WTC11 (cell line): Measurements from ENCODE around the gene ADCY5. TPM values are rescaled to one million over a fixed set of nuclear protein-coding genes. Genes with fewer than 3 reads are reported as not detected.

Source experiments
- ATAC-seq: fragments of 200-7000 bp; cut with Tn5 transposase; 2 replicates; pipeline ENCODE4 v1.10.0; 2021; ENCODE audit warnings: mild to moderate bottlenecking, moderate library complexity
- CTCF ChIA-PET: fragments of 300-600 bp; sonication (Branson Sonifier 250); formaldehyde crosslinking; loops from one replicate; lab custom pipeline; 2021; ENCODE audit warnings: antibody characterized with exemption; lab: Charles Lee
- POLR2A ChIA-PET: fragments of 350-600 bp; sonication (Branson Sonifier 250); formaldehyde crosslinking; loops from one replicate; lab custom pipeline; 2021; ENCODE audit warnings: antibody characterized with exemption; lab: Charles Lee
- DNase-seq: peaks from one replicate; pipeline ENCODE4 v3.0.0; 2021; ENCODE audit warnings: low spot score
- H3K27ac Mint-ChIP-seq: 2 replicates; pipeline ENCODE4 v1.8.0; 2021; ENCODE audit warnings: mixed read lengths
- H3K27me3 Mint-ChIP-seq: 2 replicates; pipeline ENCODE4 v1.8.0; 2021; ENCODE audit warnings: low read depth, mild to moderate bottlenecking, moderate library complexity, mixed read lengths
- H3K36me3 Mint-ChIP-seq: 2 replicates; pipeline ENCODE4 v1.8.0; 2021; ENCODE audit warnings: mixed read lengths
- H3K4me1 Mint-ChIP-seq: 2 replicates; pipeline ENCODE4 v1.8.0; 2022; ENCODE audit warnings: mixed read lengths
- H3K4me3 Mint-ChIP-seq: 2 replicates; pipeline ENCODE4 v1.8.0; 2021; ENCODE audit warnings: mild to moderate bottlenecking, moderate library complexity, mixed read lengths
- H3K9me3 Mint-ChIP-seq: 2 replicates; pipeline ENCODE4 v1.8.0; 2021; ENCODE audit warnings: mixed read lengths
- AR ChIP-seq: fragments of 250-450 bp; sonication (Bioruptor Pico); IDR thresholded peaks from 2 replicates; pipeline ENCODE4 v1.9.0; 2021; ENCODE audit warnings: mild to moderate bottlenecking
- FOXP4 ChIP-seq: sonication (generic); formaldehyde crosslinking; IDR thresholded peaks from 2 replicates; pipeline ENCODE4 v1.8.0; 2022; ENCODE audit warnings: mild to moderate bottlenecking, missing genetic modification reagents
- HMGA2 ChIP-seq: fragments of 250-450 bp; sonication (Bioruptor Pico); IDR thresholded peaks from 2 replicates; pipeline ENCODE4 v1.4.0; 2021; ENCODE audit warnings: mild to moderate bottlenecking, moderate library complexity
- JAZF1 ChIP-seq: fragments of 250-450 bp; sonication (Bioruptor Pico); IDR thresholded peaks from 2 replicates; pipeline ENCODE4 v1.9.0; 2021; ENCODE audit warnings: moderate library complexity, mild to moderate bottlenecking, inconsistent platforms
- MAX ChIP-seq: sonication (generic); formaldehyde crosslinking; IDR thresholded peaks from 2 replicates; pipeline ENCODE4 v1.8.0; 2022; ENCODE audit warnings: mild to moderate bottlenecking, missing genetic modification reagents
- MYBL2 ChIP-seq: sonication (generic); formaldehyde crosslinking; IDR thresholded peaks from 2 replicates; pipeline ENCODE4 v1.8.1; 2023; ENCODE audit warnings: mild to moderate bottlenecking, moderate library complexity, missing genetic modification reagents
- NFYB ChIP-seq: sonication (generic); formaldehyde crosslinking; conservative IDR thresholded peaks from 2 replicates; pipeline ENCODE4 v1.8.0; 2022; ENCODE audit warnings: low read depth, missing genetic modification reagents
- NR3C1 ChIP-seq: sonication (generic); formaldehyde crosslinking; conservative IDR thresholded peaks from 2 replicates; pipeline ENCODE4 v1.8.1; 2023; ENCODE audit warnings: low read depth, mild to moderate bottlenecking, missing genetic modification reagents
- TEAD1 ChIP-seq: sonication (generic); formaldehyde crosslinking; IDR thresholded peaks from 2 replicates; pipeline ENCODE4 v1.8.0; 2022; ENCODE audit warnings: mild to moderate bottlenecking, missing genetic modification reagents
- ZNF121 ChIP-seq: sonication (generic); formaldehyde crosslinking; IDR thresholded peaks from 2 replicates; pipeline ENCODE4 v1.8.0; 2023; ENCODE audit warnings: missing genetic modification reagents
- ZNF263 ChIP-seq: sonication (generic); formaldehyde crosslinking; IDR thresholded peaks from 2 replicates; pipeline ENCODE4 v1.8.1; 2022; ENCODE audit warnings: low read depth, mild to moderate bottlenecking, moderate library complexity, missing genetic modification reagents
- ZNF281 ChIP-seq: sonication (generic); formaldehyde crosslinking; IDR thresholded peaks from 2 replicates; pipeline ENCODE4 v1.8.0; 2023; ENCODE audit warnings: mild to moderate bottlenecking, missing genetic modification reagents
- ZNF425 ChIP-seq: fragments of 250-450 bp; sonication (Bioruptor Pico); conservative IDR thresholded peaks from 2 replicates; pipeline ENCODE4 v1.9.0; 2021; ENCODE audit warnings: mild to moderate bottlenecking
- ZNF512 ChIP-seq: sonication (generic); formaldehyde crosslinking; IDR thresholded peaks from 2 replicates; pipeline ENCODE4 v1.8.1; 2022; ENCODE audit warnings: missing genetic modification reagents, borderline replicate concordance
- total RNA-seq: library from RNA; stranded (reverse); gene quantifications from 3 replicates; pipeline ENCODE4 v1.2.3, GENCODE V29; 2021

ADCY5 gene
- total RNA-seq, 1 experiment from 2014 or later: 23.5 TPM

- TF ChIP-seq AR (CRISPR knock-in tag) (no peak), FOXP4 (CRISPR knock-in tag) (no peak), ZNF263 (CRISPR knock-in tag) (no peak), ZNF281 (CRISPR knock-in tag) (no peak)
Measured at GRCh38 chr3:123287962-123288302, 161.0 kb downstream of the ADCY5 start (continued).

GRCh38 chr3:123287051-123287961, 161.6 kb downstream of the ADCY5 start:
- peaks cover 45% of the 10 kb centered on the region for H3K36me3 Mint-ChIP-seq
- no peak for ATAC-seq
- no peak for DNase-seq
- no peak overlapping the region for H3K4me3 Mint-ChIP-seq
- ChIA-PET POLR2A (no interaction called here), CTCF (interaction anchor here (0.9 to 1.5 kb wide), 3 partner anchors 10 to 78 kb away, joined by 4 to 7 read pairs (median 5); no protein-coding TSS in a partner anchor)
- no peak for TF ChIP-seq MYBL2 (CRISPR knock-in tag)
- no peak for TF ChIP-seq TEAD1 (CRISPR knock-in tag)
- TF ChIP-seq ZNF121 (CRISPR knock-in tag): no peak
- no peak for TF ChIP-seq ZNF425
- no peak for TF ChIP-seq ZNF512
- no peak for TF ChIP-seq NFYB (CRISPR knock-in tag)
- no peak for TF ChIP-seq NR3C1 (CRISPR knock-in tag)
- no peak for TF ChIP-seq HMGA2 (CRISPR knock-in tag)
- TF ChIP-seq MAX (CRISPR knock-in tag): no peak
- TF ChIP-seq JAZF1: no peak
- no peaks in the 10 kb centered on the region for H3K4me1 Mint-ChIP-seq
- no peak overlapping the region; the same call in 1 of the 2 replicates for H3K27ac Mint-ChIP-seq
- H3K27me3 Mint-ChIP-seq: no peaks in the 10 kb centered on the region
- no peaks in the 10 kb centered on the region for H3K9me3 Mint-ChIP-seq
